T-helper 2 cell treated with Interferon-gamma antibody and Interleukin-4, amounts not matched to agents 5 μg/mL and 100 μg/mL, for 36 hours (primary cell): Measurements from ENCODE around the gene LRGUK.

Source experiments
- DNase-seq: peaks from one replicate; pipeline ENCODE4 v3.0.0; 2021; ENCODE audit warnings: low spot score
- H3K27ac Mint-ChIP-seq: one replicate; pipeline ENCODE4 v1.8.0; 2021; ENCODE audit warnings: mild to moderate bottlenecking, mixed read lengths
- H3K27me3 Mint-ChIP-seq: one replicate; pipeline ENCODE4 v1.8.0; 2021; ENCODE audit warnings: low read depth, mixed read lengths
- H3K36me3 Mint-ChIP-seq: one replicate; pipeline ENCODE4 v1.8.0; 2021; ENCODE audit warnings: low read depth, mixed read lengths
- H3K4me1 Mint-ChIP-seq: one replicate; pipeline ENCODE4 v1.8.0; 2021; ENCODE audit warnings: low read depth, mixed read lengths
- H3K4me3 Mint-ChIP-seq: one replicate; pipeline ENCODE4 v1.8.0; 2022; ENCODE audit warnings: mild to moderate bottlenecking, moderate library complexity, mixed read lengths
- H3K9me3 Mint-ChIP-seq: one replicate; pipeline ENCODE4 v1.8.0; 2021; ENCODE audit warnings: mixed read lengths

LRGUK gene

GRCh38 chr7:134105841-134106240 is 21.3 kb upstream of the LRGUK start:
- Mint-ChIP-seq H3K4me1 (no peaks in the 10 kb centered on the region), H3K27me3 (no peaks in the 10 kb centered on the region), H3K27ac (no peak overlapping the region), H3K9me3 (no peaks in the 10 kb centered on the region), H3K4me3 (no peak overlapping the region), H3K36me3 (no peaks in the 10 kb centered on the region)
- no peak for DNase-seq

GRCh38 chr7:134108802-134109201 is 18.3 kb upstream of the LRGUK start:
- H3K9me3 Mint-ChIP-seq, result no peaks in the 10 kb centered on the region
- H3K27ac Mint-ChIP-seq, result no peak overlapping the region
- peaks cover 3% of the 10 kb centered on the region for H3K27me3 Mint-ChIP-seq
- H3K36me3 Mint-ChIP-seq, result no peaks in the 10 kb centered on the region
- no peak for DNase-seq
- no peaks in the 10 kb centered on the region for H3K4me1 Mint-ChIP-seq
- no peak overlapping the region for H3K4me3 Mint-ChIP-seq

DNA sequence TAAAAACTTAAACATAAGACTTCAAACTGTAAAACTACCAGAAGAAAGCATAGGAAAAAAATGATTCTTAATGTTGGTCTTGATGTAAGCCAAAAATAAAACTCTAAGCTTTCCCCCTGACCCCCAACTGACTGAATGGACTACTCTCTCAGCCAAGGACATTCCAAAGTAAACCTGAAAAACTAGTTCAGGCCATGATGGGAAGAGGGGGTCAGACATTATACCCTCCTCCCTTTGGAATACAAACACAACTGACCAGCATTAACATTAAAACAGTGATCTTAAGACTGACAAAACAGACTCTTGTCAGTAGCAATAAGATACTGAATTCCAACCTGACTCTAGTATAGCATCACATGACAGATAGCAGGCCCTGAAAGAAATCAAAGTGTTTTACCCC is 13.5 kb upstream of the LRGUK start:
- Mint-ChIP-seq H3K36me3 (no peaks in the 10 kb centered on the region), H3K27me3 (peaks cover 3% of the 10 kb centered on the region)

GRCh38 chr7:134114992-134115391 is 12.1 kb upstream of the LRGUK start:
- no peak overlapping the region for H3K27ac Mint-ChIP-seq
- no peaks in the 10 kb centered on the region for H3K9me3 Mint-ChIP-seq
- H3K27me3 Mint-ChIP-seq, result peaks cover 3% of the 10 kb centered on the region
- no peak for DNase-seq
- H3K36me3 Mint-ChIP-seq, result no peaks in the 10 kb centered on the region
- H3K4me3 Mint-ChIP-seq, result no peak overlapping the region
- H3K4me1 Mint-ChIP-seq, result no peaks in the 10 kb centered on the region

More for the DNA sequence above, 13.5 kb upstream of the LRGUK start:
- Mint-ChIP-seq H3K27ac (no peak overlapping the region), H3K9me3 (no peaks in the 10 kb centered on the region), H3K4me1 (no peaks in the 10 kb centered on the region), H3K4me3 (no peak overlapping the region)
- no peak for DNase-seq

- no peak for DNase-seq
- Mint-ChIP-seq H3K27me3 (peaks cover 13% of the 10 kb centered on the region), H3K27ac (no peak overlapping the region), H3K36me3 (no peaks in the 10 kb centered on the region), H3K9me3 (no peaks in the 10 kb centered on the region), H3K4me1 (no peaks in the 10 kb centered on the region), H3K4me3 (no peak overlapping the region)
Measured at GRCh38 chr7:134120405-134120804, 6.7 kb upstream of the LRGUK start.

DNA sequence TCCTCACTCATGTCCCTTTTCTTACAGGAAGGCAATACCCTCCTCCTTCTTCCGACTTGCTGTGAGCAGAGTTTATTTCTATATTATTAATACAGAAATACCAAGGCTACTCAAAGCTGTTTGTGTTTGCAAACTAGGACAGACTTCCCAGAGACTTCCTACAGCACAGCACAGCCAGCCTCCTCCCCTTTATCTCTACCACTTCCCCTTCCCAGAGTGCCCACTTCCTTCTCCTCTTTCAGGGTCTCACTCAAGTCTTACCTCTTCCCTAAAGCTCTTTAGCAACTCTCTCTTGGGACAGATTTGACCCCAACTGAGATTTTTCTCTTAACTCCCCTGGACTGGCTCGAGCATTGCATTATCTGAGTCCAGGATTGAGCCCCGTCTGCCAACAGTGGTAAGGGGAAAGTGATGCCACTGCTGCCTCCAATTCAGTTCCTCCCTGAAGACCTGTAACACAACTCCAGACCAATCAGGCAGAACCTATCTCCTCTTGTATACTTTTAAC is 5.5 kb upstream of the LRGUK start:
- Mint-ChIP-seq H3K27ac (no peak overlapping the region), H3K27me3 (peaks cover 13% of the 10 kb centered on the region)

DNA sequence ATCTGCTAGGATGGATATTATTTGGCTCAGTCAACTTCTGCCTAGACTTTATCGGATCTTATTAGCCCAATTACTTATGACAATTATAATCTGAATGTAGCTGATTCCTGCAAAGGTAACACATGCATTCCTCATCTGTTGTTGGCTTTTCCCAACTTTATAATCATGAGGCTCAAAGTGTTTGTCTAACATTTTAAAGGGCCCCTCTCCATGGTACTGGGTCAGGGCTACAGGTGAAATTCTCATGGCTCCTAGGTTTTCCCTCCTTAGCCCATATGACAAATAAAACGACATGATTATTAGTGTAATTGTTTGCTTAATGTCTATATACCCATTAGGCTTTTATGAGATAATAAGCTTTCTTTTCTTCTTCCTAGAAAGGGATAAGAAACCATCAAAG is 4.2 kb upstream of the LRGUK start:
- H3K4me3 Mint-ChIP-seq, result no peak overlapping the region
- H3K36me3 Mint-ChIP-seq, result no peaks in the 10 kb centered on the region

More for the DNA sequence above, 5.5 kb upstream of the LRGUK start:
- H3K4me3 Mint-ChIP-seq, result no peak overlapping the region
- H3K36me3 Mint-ChIP-seq, result no peaks in the 10 kb centered on the region
- no peaks in the 10 kb centered on the region for H3K9me3 Mint-ChIP-seq
- H3K4me1 Mint-ChIP-seq, result peaks cover 1% of the 10 kb centered on the region
- DNase-seq, result no peak

GRCh38 chr7:134126146-134126545 is 994 bp upstream of the LRGUK start:
- Mint-ChIP-seq H3K27ac (no peak overlapping the region), H3K4me1 (peaks cover 12% of the 10 kb centered on the region), H3K9me3 (no peaks in the 10 kb centered on the region), H3K4me3 (no peak overlapping the region), H3K27me3 (peaks cover 30% of the 10 kb centered on the region), H3K36me3 (no peaks in the 10 kb centered on the region)
- no peak for DNase-seq

More for the DNA sequence above, 4.2 kb upstream of the LRGUK start:
- H3K9me3 Mint-ChIP-seq, result no peaks in the 10 kb centered on the region
- DNase-seq, result no peak
- H3K27ac Mint-ChIP-seq, result no peak overlapping the region
- H3K27me3 Mint-ChIP-seq, result peaks cover 19% of the 10 kb centered on the region
- peaks cover 12% of the 10 kb centered on the region for H3K4me1 Mint-ChIP-seq

DNA sequence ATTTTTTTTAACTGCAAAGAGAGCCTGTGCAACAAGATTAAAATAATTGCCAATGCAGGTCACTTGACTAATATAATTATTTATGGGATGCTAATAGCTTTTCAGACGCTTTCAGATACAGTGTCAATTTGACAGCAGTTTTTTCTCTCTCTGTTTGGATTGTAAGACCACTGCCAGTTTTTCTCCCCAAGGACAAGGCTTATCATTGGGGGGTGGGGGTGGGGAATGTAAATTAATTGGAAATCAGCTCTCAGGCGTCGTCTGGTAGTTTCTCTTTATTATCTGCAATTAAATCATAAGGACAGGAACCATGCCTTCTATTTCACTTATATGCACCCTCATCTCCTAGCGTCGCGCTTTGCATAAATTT is 559 bp upstream of the LRGUK start:
- Mint-ChIP-seq H3K27me3 (peaks cover 34% of the 10 kb centered on the region), H3K27ac (no peak overlapping the region), H3K4me3 (peak overlapping the region; percentile 89), H3K9me3 (no peaks in the 10 kb centered on the region), H3K36me3 (no peaks in the 10 kb centered on the region), H3K4me1 (peaks cover 12% of the 10 kb centered on the region)
- DNase-seq, result no peak

- Mint-ChIP-seq H3K9me3 (no peaks in the 10 kb centered on the region), H3K4me3 (peak overlapping the region; percentile 89), H3K27me3 (peaks cover 31% of the 10 kb centered on the region), H3K27ac (no peak overlapping the region), H3K4me1 (peaks cover 12% of the 10 kb centered on the region), H3K36me3 (no peaks in the 10 kb centered on the region)
- DNase-seq, result no peak
Measured at GRCh38 chr7:134128829-134129228, 1.7 kb downstream of the LRGUK start.

GRCh38 chr7:134129856-134130523 is 2.9 kb downstream of the LRGUK start:
- H3K27me3 Mint-ChIP-seq, result peaks cover 26% of the 10 kb centered on the region
- DNase-seq, result no peak
- H3K9me3 Mint-ChIP-seq, result no peaks in the 10 kb centered on the region
- no peak overlapping the region for H3K27ac Mint-ChIP-seq
- no peak overlapping the region for H3K4me3 Mint-ChIP-seq
- peaks cover 12% of the 10 kb centered on the region for H3K4me1 Mint-ChIP-seq
- no peaks in the 10 kb centered on the region for H3K36me3 Mint-ChIP-seq

- H3K27me3 Mint-ChIP-seq, result peaks cover 16% of the 10 kb centered on the region
- H3K9me3 Mint-ChIP-seq, result no peaks in the 10 kb centered on the region
- H3K27ac Mint-ChIP-seq, result no peak overlapping the region
- no peak overlapping the region for H3K4me3 Mint-ChIP-seq
- no peaks in the 10 kb centered on the region for H3K36me3 Mint-ChIP-seq
- no peaks in the 10 kb centered on the region for H3K4me1 Mint-ChIP-seq
- no peak for DNase-seq
Measured at GRCh38 chr7:134134004-134134403, 6.9 kb downstream of the LRGUK start.

GRCh38 chr7:134140889-134141867 is 14.0 kb downstream of the LRGUK start:
- no peaks in the 10 kb centered on the region for H3K4me1 Mint-ChIP-seq
- no peaks in the 10 kb centered on the region for H3K9me3 Mint-ChIP-seq
- no peak overlapping the region for H3K27ac Mint-ChIP-seq
- peaks cover 5% of the 10 kb centered on the region for H3K27me3 Mint-ChIP-seq
- H3K36me3 Mint-ChIP-seq, result no peaks in the 10 kb centered on the region
- peak; percentile 22 for DNase-seq
- no peak overlapping the region for H3K4me3 Mint-ChIP-seq

DNA sequence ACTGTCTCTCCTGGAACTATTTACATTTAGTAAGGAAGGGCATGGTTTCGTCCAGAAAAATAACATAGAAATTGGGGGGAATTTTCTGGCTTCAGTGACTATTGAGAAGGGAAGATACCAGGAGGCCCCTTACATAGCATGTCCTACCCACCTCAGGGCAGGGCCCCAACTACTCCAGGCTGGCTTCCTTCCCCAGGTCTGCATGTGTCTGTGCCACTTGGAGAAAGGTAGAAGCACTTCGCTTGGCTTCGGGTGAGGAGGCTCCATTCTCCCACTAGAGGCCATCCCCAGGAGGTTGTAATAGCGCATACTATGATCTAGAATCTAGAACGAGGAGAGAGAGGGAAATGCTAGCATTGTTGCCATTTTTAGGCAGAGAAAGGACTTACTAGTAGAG is 14.7 kb downstream of the LRGUK start:
- Mint-ChIP-seq H3K9me3 (no peaks in the 10 kb centered on the region), H3K36me3 (no peaks in the 10 kb centered on the region), H3K27me3 (peaks cover 5% of the 10 kb centered on the region), H3K27ac (no peak overlapping the region), H3K4me3 (no peak overlapping the region), H3K4me1 (no peaks in the 10 kb centered on the region)
- DNase-seq, result no peak
